DMS53 (cell line): ENCODE results near the gene SDCCAG8.

Experiments used
- DNase-seq: peaks from one replicate; lab custom pipeline; 2025; lab: John Stamatoyannopoulos, UW

SDCCAG8 gene

GRCh38 chr1:243390162-243390791, 134.4 kb downstream of the SDCCAG8 start:
- no peak for DNase-seq

DNA sequence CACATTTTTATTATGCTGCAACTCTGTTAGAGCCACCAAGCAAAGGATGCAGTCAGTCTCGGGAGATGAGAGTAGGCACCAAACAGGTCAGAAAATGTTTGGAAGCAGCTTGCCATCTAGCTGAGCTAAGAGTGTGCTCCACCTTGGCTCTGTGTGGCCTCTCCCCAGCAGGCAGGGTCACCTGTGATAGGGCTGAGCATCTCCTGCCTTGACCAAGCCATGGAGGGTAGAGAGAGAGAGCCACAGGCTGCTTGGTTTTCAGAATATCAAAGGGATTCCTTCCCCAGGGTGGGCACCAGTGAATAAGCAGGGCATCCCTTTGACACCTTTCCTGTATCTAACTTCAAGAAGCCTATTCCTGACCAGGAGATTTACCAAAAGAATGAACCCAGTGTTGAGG, 135.5 kb downstream of the SDCCAG8 start:
- no peak for DNase-seq

- no peak for DNase-seq
Observed at GRCh38 chr1:243393096-243393495, 137.3 kb downstream of the SDCCAG8 start.

DNA sequence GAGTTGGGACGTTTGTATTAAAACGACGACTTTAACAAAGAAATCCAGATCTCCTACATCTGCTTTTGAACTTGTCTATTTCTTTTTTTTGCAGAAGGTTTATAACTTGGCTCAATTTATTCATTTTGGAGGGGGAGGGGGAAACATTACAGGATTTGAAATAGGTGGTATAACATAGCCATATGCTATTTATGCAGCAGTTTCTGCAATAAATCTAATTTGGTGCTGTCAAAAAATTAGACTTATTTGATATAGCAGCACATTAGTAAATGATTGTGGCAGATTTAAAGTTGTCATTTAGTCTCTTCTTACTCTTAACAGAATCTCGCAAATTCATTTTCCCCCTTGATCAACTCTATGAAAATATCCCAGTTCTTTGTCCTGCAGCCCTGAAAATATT, 138.2 kb downstream of the SDCCAG8 start:
- no peak for DNase-seq

DNA sequence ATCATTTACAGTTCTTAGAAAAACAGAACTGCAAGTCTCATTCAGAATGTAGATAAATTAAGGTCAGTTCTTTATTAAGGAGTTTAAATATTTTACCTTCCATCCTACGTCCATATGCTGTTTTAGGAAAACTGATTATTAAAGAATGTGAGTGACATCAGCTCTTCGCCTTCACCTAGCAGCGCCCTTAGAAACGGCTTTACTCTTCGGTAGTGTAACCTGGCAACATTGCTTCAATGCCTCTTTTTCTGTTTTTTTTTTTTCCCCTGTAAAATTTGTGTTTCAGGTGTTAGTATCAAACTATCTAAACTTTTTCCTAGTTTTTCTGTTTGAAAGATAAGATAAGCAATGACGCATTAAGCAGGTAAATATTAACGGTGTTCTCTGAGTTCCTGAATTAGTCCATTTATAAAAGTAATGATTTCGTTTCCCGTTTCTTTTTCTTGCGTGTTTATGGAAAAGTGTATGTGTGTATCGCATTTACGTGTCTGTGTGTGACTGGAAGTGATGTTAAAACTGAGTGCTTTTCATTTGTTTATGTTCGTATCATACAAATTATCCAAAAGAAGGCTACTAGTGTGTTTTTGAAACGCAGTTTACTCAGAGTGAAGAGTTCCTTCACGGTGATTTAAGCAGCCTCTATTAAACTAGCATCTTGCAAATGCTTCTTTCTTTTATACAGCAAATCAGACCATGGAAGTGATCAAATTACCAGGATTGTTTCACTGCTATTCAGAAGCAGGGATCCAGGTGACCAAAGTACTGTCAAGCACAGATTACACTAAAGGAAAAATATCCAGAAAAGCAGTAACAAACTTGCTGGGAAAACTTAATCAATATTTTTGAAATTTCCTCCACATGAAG, 139.0 kb downstream of the SDCCAG8 start:
- peak; percentile 7 for DNase-seq

- no peak for DNase-seq
Observed at GRCh38 chr1:243396424-243396823, 140.6 kb downstream of the SDCCAG8 start.

- peak; percentile 7 for DNase-seq
Observed at GRCh38 chr1:243396876-243397275, 141.0 kb downstream of the SDCCAG8 start.

GRCh38 chr1:243397613-243398321, 141.9 kb downstream of the SDCCAG8 start:
- no peak for DNase-seq

DNA sequence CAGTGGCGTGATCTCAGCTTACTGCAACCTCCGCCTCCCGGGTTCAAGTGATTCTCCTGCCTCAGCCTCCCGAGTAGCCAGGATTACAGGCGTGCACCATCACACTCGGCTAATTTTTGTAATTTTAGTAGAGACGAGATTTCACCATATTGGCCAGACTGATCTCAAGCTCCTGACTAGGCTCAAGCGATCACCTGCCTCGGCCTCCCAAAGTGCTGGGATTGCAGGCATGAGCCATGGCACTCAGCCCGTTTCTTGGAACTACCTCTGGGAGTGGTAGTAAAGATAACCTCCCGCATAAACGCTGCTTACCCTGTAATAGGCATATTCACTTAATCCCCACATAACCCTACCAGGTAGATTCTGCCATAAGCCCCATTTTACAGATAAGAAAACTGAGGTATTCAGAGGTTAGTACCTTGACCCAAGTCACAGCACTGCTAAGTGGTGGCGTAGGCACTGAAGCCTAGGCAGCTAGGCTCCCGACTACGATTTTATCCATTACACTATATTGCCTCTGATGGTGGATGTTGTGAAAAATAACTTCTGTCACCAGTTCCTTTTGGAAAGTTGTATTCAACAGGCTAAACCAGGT, 143.8 kb downstream of the SDCCAG8 start:
- DNase-seq, result no peak

DNA sequence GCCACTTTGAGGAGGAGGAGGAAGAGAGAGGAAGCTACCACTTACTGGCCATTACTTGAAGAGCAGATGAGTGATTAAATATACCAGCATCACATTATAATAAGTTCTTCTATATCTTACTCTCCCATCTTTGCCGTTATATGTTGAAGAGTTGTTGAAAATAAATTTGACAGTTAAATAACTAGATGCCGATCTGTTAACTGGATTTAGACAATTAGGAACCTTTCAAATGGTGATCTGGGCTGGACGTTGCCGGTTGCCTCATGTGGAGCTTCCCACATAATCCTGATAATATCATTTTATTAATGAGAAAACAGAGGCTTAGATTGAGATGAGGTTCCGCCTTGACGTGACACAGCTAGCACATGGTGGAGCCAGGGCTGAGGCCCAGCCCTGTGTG, 147.0 kb downstream of the SDCCAG8 start:
- DNase-seq, result no peak

- no peak for DNase-seq
Observed at GRCh38 chr1:243406424-243406823, 150.6 kb downstream of the SDCCAG8 start.

- DNase-seq, result no peak
Observed at GRCh38 chr1:243407284-243408018, 151.6 kb downstream of the SDCCAG8 start.

- no peak for DNase-seq
Observed at GRCh38 chr1:243408479-243408878, 152.6 kb downstream of the SDCCAG8 start.

- DNase-seq, result peak; percentile 59
Observed at GRCh38 chr1:243409284-243409683, 153.4 kb downstream of the SDCCAG8 start.

- DNase-seq, result peak; percentile 75
Observed at GRCh38 chr1:243411472-243411871, 155.6 kb downstream of the SDCCAG8 start.

GRCh38 chr1:243413431-243414151, 157.8 kb downstream of the SDCCAG8 start:
- DNase-seq, result no peak

- DNase-seq, result no peak
Observed at GRCh38 chr1:243414152-243414494, 158.3 kb downstream of the SDCCAG8 start.

DNA sequence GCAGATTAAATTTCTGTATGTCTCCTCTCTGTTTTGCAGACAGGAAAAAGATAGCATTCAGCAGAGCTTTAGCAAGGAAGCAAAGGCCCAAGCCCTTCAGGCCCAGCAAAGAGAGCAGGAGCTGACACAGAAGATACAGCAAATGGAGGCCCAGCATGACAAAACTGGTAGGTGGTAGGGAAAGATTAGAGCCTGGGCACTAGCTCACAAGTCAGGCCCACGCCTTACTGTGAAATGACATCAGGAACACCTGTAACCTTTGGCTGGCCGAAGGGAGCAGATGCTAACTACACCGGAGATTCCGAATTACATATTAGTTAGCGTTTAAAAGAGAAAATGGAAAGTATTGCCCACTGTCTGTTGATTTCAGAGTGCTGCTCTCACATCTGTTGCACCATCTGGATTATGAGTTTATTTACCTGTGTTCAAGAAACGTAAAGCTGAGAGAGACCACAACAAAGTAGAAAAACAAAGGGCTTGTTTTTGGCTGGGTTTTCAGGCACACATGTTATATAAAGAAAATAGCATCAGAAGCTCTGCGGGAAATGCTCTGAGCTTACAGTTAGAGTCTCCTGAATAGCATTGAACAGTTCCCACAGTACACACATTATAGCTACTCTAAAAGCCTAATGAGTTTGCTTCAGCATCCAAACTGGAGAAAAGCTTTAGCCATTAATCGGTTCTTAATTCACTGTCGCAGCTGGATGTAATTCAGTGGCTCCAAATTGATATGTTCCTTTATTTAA, 160.0 kb downstream of the SDCCAG8 start:
- DNase-seq, result no peak

DNA sequence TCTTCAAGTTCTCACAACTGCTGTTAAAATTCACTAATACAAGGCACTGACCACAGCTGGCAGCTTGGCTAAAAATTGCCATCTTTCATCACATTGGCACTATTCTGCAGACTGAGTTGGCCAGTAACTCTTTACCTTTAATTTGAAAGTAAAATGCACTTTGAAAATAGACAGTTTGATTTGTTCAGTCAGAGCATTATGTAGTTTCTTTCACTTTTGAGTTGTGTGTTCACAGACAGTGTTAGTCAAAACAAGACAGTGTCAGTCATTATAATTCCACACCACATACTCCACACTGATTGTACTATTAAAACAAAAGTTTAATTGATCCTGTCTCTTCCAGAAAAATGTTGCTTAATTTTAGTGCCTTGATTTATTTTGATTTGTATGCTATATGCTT, 160.7 kb downstream of the SDCCAG8 start:
- DNase-seq, result no peak
